Measurements from ENCODE around the gene ARMC9.

DNA sequence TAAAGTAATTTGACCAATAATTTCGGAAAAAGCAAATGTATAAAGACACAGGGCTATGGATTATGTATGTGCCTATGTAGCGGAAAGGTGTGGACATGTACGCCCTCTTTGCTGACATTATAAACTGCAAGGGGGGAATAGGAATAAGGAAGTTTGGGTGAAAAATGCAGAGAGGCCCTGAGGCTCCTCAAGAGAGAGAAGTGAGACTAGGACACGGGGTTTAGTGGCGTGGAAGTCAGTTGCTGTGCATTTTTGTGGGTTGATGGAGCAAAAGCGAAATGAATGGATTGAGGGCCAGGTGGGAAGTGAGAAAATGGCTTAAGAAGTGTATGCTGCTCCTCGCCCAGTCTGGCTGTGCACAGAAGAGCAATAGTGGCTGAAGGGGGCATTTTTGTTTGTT, 100.8 kb downstream of the ARMC9 start:
- TF ChIP-seq, protein P1, sequence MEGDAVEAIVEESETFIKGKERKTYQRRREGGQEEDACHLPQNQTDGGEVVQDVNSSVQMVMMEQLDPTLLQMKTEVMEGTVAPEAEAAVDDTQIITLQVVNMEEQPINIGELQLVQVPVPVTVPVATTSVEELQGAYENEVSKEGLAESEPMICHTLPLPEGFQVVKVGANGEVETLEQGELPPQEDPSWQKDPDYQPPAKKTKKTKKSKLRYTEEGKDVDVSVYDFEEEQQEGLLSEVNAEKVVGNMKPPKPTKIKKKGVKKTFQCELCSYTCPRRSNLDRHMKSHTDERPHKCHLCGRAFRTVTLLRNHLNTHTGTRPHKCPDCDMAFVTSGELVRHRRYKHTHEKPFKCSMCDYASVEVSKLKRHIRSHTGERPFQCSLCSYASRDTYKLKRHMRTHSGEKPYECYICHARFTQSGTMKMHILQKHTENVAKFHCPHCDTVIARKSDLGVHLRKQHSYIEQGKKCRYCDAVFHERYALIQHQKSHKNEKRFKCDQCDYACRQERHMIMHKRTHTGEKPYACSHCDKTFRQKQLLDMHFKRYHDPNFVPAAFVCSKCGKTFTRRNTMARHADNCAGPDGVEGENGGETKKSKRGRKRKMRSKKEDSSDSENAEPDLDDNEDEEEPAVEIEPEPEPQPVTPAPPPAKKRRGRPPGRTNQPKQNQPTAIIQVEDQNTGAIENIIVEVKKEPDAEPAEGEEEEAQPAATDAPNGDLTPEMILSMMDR (IDR thresholded peaks at IDR 0.05): no peak
- TF ChIP-seq EP300 (IDR thresholded peaks at IDR 0.05): no peak

All from ovary (tissue), 3 donors.